Measurements from ENCODE around the gene CCL21.

Gene CCL21

DNA sequence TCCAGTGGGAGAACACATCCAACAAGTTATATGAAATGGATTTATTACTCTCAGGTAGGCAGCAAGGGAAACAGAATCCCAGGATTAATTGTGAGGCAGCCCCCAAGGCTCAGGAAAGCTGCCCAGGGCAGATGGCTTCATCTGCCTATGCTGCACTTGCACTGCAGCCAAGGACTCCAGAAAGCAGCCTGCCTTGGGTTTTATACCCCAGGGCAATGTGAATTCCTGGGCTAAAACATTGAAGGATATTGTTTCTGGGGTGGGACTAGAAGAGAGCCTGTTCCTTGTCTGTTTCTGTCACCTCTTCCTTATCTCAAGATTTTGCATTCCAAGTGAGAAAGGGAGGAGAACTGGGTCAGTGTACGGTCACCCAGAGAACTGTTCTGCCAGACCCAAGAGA, 38.6 kb downstream of the CCL21 start:
- TF ChIP-seq, protein P1, sequence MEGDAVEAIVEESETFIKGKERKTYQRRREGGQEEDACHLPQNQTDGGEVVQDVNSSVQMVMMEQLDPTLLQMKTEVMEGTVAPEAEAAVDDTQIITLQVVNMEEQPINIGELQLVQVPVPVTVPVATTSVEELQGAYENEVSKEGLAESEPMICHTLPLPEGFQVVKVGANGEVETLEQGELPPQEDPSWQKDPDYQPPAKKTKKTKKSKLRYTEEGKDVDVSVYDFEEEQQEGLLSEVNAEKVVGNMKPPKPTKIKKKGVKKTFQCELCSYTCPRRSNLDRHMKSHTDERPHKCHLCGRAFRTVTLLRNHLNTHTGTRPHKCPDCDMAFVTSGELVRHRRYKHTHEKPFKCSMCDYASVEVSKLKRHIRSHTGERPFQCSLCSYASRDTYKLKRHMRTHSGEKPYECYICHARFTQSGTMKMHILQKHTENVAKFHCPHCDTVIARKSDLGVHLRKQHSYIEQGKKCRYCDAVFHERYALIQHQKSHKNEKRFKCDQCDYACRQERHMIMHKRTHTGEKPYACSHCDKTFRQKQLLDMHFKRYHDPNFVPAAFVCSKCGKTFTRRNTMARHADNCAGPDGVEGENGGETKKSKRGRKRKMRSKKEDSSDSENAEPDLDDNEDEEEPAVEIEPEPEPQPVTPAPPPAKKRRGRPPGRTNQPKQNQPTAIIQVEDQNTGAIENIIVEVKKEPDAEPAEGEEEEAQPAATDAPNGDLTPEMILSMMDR (IDR thresholded peaks at IDR 0.05; ENCODE audit: control insufficient read depth, extremely low read depth, insufficient read depth) = no peak
- no peak overlapping the region for H3K4me3 ChIP-seq (ENCODE audit: low read depth, low read length)
- no peak for DNase-seq (ENCODE audit: low read depth)

DNA sequence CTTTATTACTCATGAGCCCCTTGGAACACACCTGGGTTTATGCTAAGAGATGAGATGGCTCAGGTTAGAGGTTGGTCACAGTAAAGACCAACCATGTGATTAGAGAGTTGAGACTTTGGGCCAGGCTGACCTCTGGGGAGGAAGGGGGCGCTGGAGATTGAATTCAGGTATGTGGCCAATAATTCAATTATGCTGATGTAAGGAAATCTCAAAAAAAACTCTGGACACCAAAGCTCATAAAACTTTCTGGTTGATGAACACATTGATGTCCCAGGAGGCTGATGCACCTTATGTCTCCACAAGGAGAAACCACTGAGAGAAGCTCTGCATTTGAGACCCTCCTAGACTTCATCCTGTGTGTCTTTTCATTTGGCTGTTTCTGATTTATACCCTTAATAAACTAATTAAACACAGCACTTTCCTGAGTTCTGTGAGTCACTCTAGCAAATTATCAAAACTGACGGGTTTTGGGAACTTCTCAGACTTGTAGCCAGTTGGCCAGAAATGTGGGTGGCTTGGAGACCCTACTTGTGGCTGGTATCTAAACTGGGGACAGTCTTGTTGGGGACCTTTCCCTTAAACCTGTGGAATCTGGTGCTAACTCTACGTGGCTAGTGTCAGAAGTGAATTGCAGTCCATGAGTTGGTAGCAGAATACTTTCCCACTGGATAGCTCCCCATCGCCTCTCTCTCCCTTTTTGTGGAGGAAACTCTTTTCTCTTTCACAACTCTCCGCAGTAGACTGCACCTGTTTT, 40.0 kb downstream of the CCL21 start:
- DNase-seq (ENCODE audit: low read depth) = no peak
- no peak overlapping the region for H3K4me3 ChIP-seq (ENCODE audit: low read depth, low read length)
- TF ChIP-seq, protein P1 (IDR thresholded peaks at IDR 0.05; ENCODE audit: control insufficient read depth, extremely low read depth, insufficient read depth) = no peak

DNA sequence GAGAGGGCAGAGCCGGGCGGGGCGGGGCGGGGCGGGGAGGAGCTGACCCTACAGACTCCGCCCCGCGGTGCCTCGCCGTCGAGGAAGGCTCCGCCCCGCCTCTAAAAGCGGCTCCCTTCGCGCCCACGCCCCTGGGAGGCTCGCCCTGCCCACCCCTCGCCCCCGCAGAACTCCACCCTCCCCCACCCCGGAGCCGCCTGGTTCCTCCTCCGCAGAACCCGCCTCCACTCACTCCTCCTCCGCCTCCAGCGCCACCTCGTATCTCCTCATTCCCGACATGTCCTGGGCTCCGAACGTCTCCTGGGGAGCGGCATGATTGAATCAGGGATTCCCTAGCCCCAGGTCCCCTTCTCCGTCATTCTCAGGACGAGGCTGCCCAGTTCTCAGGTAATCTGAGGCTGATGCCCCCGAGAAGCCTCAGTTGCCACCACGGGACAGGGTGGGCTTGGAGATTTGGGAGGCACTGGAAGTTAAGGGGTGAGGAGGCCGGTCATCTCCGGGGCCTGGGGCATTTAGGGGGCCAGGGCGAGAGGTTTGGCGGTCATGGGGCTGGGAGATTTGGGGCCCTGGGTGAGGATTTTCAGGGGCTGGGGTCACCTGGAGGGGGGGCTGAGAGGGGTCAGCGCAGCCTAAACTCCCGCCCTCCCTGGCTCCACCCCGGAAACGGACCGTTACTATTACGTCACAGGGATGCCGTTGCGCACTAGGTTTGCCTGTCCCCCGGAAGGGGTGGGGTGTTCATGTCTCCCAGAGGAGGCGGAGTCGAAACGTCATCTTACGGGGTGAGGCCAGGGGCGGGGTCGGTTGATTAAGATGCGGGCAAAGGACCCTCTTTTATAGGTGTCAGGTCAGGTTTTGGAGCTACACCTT, 44.3 kb downstream of the CCL21 start:
- TF ChIP-seq, protein P1 (IDR thresholded peaks at IDR 0.05; ENCODE audit: control insufficient read depth, extremely low read depth, insufficient read depth) = no peak

DNA sequence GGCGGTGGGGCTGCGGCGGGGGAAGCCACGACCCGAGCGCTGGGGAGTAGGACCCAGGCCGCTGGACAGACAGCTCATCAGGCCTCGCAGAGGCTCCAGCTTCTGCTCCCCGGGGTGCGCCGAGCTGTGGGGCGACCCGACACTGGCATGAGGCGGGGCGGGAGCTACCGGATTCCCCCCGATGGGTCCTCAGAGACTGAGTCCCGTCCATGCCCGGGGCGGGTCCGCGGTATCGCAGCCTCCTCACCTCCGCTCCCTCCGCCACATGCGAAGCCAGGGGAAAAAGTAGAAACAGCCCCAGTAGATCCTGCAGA, 44.9 kb downstream of the CCL21 start:
- DNase-seq (ENCODE audit: low read depth) = no peak
- TF ChIP-seq, protein P1 (IDR thresholded peaks at IDR 0.05; ENCODE audit: control insufficient read depth, extremely low read depth, insufficient read depth) = no peak
- peak overlapping the region; percentile 39 for H3K4me3 ChIP-seq (ENCODE audit: low read depth, low read length)

More for the DNA sequence above, 44.3 kb downstream of the CCL21 start:
- DNase-seq (ENCODE audit: low read depth) = peak; percentile 81
- H3K4me3 ChIP-seq (ENCODE audit: low read depth, low read length) = peak overlapping the region; percentile 67

DNA sequence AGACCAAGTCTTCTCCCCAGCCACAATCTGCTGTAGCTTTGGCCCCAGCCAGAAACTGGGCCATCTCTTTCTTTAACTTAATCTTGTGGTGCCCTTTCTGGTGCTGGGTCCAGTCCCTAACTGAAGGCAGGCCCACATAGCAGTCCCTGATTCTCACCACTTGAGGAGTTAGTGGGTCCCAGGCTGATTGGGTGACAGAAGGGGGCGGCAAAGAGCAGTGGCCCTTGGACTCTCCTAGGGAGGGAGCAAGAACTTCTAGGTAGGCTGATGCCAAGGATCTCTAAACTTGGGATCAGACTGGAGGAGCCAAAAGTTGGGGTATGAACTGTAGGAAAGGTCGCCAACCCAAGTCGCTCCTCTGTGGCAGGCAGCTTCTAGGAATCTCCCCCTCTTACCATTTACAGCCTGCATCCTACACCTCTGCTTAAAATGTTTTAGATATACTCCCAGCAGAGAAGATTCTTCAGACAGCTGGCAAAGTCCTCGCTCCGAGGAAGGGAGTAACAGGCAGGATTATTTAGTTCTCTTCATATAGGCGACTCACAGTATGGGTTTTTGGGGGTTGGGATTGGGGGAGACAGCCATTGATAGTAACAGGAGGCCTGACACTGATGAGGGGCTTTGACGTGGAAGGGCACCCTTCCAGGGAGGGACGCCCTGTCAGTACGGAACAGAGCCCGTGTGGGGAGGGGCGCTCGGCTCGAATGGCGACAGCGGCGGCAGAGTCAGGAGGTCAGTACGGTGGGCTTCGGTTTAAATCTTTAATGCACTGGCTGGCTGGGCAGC, 45.5 kb downstream of the CCL21 start:
- peak overlapping the region; percentile 39 for H3K4me3 ChIP-seq (ENCODE audit: low read depth, low read length)
- DNase-seq (ENCODE audit: low read depth) = no peak

DNA sequence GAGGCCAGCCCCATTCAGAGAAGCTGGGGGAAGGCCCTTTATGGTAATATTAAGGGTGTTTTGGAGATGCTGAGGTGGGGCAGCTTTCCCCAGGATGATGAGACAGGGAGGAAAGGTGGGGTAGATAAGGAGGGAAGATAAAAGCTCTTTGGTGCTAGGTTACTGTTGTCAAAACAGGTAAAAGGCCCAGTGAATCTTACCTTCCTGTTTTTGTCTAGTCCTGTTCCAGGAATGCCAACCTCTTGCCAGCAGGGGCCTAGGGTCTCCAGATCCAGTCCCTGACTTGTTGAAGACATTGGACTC, 46.7 kb downstream of the CCL21 start:
- TF ChIP-seq, protein P1 (IDR thresholded peaks at IDR 0.05; ENCODE audit: control insufficient read depth, extremely low read depth, insufficient read depth) = no peak

More for the DNA sequence above, 45.5 kb downstream of the CCL21 start:
- TF ChIP-seq, protein P1 (IDR thresholded peaks at IDR 0.05; ENCODE audit: control insufficient read depth, extremely low read depth, insufficient read depth) = peak; percentile 85

More for the DNA sequence above, 46.7 kb downstream of the CCL21 start:
- H3K4me3 ChIP-seq (ENCODE audit: low read depth, low read length) = no peak overlapping the region
- no peak for DNase-seq (ENCODE audit: low read depth)
